HG02763 (cell line): ENCODE results near the gene NRG4.
"Not testable (repeated sequence)": the region's sequence is repeated elsewhere in the genome, so short reads cannot be mapped to it uniquely, and the experiment has no call there.

Experiments
- ATAC-seq: cut with Tn5 transposase; IDR thresholded peaks from one replicate; pipeline ENCODE4 v1.9.1; 2021; ENCODE audit warnings: mild to moderate bottlenecking, moderate library complexity; ENCODE audit not compliant: unreplicated experiment

The NRG4 gene

GRCh38 chr15:76011627-76012551 lies at the start of gene NRG4:
TSS of gene NRG4 (minus strand) at chr15:76012424. CDS start at chr15:76011230, 1,194 bp downstream.
- ATAC-seq: no peak

GRCh38 chr15:76061700-76062099 lies 49.5 kb upstream of the NRG4 start:
- ATAC-seq: no peak

GRCh38 chr15:76060118-76060989 lies 48.1 kb upstream of the NRG4 start:
- no peak for ATAC-seq

- no peak for ATAC-seq
Observed at GRCh38 chr15:76059320-76060117, 47.3 kb upstream of the NRG4 start, which contains the start of gene TMEM266. TSS of gene TMEM266 (plus strand) at chr15:76059985. CDS start at chr15:76134264, 74,279 bp downstream.

GRCh38 chr15:76058714-76059319 lies 46.6 kb upstream of the NRG4 start:
- ATAC-seq: no peak

- ATAC-seq: peak; percentile 21
Observed at GRCh38 chr15:76057332-76058000, 45.2 kb upstream of the NRG4 start.

GRCh38 chr15:76056931-76057330 lies 44.7 kb upstream of the NRG4 start:
- peak; percentile 57 for ATAC-seq

GRCh38 chr15:76054201-76054600 lies 42.0 kb upstream of the NRG4 start:
- ATAC-seq: not testable (repeated sequence)

- no peak for ATAC-seq
Observed at GRCh38 chr15:76038512-76038911, 26.3 kb upstream of the NRG4 start.

GRCh38 chr15:76035593-76035992 lies 23.4 kb upstream of the NRG4 start:
- no peak for ATAC-seq

GRCh38 chr15:76034111-76034510 lies 21.9 kb upstream of the NRG4 start:
- ATAC-seq: no peak

- ATAC-seq: no peak
Observed at GRCh38 chr15:76033438-76033837, 21.2 kb upstream of the NRG4 start.

- no peak for ATAC-seq
Observed at GRCh38 chr15:76032046-76032445, 19.8 kb upstream of the NRG4 start.

- no peak for ATAC-seq
Observed at GRCh38 chr15:76024021-76024768, 12.0 kb upstream of the NRG4 start.

- not testable (repeated sequence) for ATAC-seq
Observed at GRCh38 chr15:76013470-76013869, 1.2 kb upstream of the NRG4 start.

GRCh38 chr15:76010613-76011012 lies 1.6 kb downstream of the NRG4 start:
- no peak for ATAC-seq

GRCh38 chr15:76006136-76006778 lies 6.0 kb downstream of the NRG4 start:
- ATAC-seq: no peak

- no peak for ATAC-seq
Observed at GRCh38 chr15:76003364-76003763, 8.9 kb downstream of the NRG4 start.

GRCh38 chr15:75995611-75996010 lies 16.6 kb downstream of the NRG4 start:
- ATAC-seq: no peak
